HG03108 (cell line): ENCODE data around the gene RBMX2.
A peak's percentile ranks its signal among the peaks of the same experiment; 100 is the strongest.
"Not testable (repeated sequence)": the region's sequence is repeated elsewhere in the genome, so short reads cannot be mapped to it uniquely, and the experiment has no call there.

Source experiments
- ATAC-seq: cut with Tn5 transposase; IDR thresholded peaks from one replicate; pipeline ENCODE4 v1.9.1; 2021; ENCODE audit warnings: moderate library complexity; ENCODE audit not compliant: unreplicated experiment

RBMX2 gene, protein sequence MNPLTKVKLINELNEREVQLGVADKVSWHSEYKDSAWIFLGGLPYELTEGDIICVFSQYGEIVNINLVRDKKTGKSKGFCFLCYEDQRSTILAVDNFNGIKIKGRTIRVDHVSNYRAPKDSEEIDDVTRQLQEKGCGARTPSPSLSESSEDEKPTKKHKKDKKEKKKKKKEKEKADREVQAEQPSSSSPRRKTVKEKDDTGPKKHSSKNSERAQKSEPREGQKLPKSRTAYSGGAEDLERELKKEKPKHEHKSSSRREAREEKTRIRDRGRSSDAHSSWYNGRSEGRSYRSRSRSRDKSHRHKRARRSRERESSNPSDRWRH

DNA sequence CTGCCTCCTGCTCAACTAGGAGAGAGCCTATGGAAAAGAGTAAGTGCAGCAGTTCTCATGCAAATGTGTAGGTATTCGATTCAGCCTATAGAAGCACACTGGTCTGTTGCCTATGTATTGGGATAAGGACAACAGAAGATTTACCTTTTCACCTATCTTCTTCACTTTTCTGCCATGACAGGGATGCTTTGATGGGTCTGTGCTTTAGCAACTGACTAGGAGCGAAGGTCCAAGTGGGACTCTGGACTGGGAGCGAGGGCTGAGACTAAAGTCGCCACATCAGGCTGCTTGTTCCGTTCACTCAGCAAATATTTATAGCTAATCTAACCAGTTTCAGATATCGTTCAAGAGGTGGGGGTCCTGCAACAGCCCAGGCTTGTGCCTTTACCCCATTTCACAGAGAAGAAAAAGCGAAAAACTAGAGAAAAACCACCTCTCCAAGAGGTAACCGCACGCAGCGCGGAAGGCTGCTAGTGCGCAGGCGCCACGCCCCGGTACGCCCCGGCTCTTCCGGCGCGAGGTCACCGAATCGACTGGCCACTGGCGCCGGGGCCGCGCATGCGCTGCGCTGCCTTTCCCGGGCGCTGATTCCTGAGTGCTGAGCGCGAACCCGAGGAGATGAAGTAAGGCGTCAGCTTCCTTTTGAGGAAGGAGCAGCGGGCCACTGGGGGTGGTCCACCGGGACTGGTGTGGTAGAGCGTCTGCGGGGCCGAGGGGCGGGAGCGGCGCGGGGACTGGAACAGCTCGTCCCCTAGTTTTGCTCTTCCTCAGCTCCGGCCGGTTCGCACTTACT is at the start of gene RBMX2:
Gene RBMX2 (plus strand): TSS at position 573 of the 793 bp plus-strand sequence. CDS start 46 bp downstream, at position 619.
- ATAC-seq = peak; percentile 96

DNA sequence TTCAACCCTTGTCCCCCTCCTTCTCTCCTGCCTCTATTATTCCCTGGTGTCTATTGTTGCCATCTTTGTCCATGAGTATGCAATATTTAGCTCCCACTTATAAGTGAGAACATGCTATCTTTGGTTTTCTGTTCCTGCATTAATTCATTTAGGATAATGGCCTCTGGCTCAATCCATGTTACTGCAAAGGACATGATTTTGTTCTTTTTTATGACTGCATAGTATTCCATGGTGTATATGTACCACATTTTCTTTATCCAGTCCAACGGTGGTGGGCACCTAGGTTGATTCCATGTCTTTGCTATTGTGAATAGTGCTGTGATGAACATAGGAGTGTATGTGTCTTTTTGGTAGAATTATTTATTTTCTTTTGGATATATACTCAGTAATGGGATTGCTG is 49.7 kb upstream of the RBMX2 start:
- ATAC-seq = not testable (repeated sequence)

DNA sequence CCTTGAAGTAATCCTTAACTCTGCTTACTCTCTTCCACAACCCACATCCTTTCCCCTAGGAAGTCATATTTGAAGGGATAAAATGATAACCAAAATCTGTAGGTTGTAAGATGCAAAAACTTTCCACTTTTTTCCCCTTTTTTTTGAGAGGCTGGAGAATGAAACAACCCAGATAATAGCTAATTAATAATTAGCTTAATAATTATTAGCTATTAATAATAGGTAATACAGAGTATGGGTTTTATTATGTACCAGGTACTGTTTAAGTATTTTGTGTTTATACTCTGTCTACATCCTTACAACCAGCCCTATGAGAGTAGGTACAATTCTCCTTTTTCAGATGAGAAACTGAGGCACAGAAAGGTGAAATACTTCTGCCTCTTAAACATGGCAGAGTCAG is 25.7 kb upstream of the RBMX2 start:
- ATAC-seq = no peak

DNA sequence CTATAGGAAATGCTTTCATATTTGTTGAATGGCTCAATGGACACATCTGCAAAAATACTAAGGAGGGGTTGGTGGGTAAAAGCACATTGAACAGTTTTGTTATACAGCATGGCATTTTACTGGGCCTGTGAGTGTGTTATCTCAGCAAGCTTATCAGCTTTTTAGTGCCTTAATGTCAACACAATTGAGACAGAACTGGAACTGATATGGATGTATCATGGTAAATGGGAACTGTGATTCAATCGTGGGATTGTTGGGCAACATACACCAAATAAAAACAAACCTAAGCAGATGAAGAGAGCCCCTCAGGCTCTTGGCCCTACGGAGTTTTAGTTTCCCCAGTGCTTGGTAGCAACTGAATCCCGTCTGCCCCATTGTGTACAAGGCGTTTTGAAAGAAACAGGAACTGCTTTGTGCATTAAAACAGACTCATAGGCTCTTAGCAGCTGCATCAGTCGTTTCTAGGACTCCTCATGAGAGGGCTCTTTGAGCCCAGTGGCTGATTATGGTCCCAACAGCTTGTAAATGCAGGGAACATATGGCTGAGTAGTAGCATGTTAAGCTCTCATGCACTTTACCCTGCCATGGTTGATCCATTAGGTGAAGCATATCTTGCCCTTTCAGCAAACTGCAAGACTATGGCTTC is 23.6 kb upstream of the RBMX2 start:
- no peak for ATAC-seq

DNA sequence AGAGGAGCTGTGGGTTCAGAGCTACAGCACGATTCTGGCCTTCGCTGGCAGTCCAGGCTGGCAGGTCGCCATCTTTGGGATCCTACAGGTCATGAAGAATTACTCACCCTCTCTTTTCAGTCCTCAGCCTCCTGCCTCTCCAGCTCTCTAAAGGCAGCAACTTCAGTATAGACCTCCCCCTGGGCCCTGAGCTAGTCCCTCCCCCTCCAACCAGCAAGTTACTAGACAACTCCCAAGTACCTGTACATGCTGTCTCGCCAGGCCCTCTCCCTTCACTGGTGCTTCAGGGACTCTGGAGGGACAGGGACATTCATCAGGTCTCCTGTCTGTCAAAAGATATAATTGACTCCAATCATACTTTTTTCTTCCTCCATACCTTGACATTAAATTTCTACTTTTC is 16.3 kb upstream of the RBMX2 start, which contains the start of gene GPR119:
Gene GPR119 (minus strand): TSS at position 155 of the 400 bp plus-strand sequence. CDS start 227 bp downstream, outside the sequence.
- no peak for ATAC-seq

DNA sequence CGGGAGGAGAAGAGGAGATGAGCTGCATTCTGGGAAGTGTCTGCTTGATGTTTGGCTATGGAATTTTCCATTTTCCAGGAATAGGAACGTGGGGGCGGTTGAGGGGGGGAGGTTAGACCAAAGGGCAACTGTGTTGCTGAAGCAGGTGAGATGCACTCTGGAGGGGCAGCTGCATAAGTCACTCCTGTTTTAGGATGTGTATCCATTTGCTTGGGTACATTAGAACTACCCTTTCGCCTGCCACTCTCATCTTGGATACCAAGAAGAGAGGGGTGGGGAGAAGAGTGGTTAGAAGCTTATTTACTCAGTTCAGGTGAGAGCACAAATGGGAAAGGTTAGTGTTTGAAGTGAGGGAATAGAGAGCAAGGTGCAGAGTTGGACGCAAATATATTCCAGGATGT is 15.4 kb upstream of the RBMX2 start:
- ATAC-seq = no peak

DNA sequence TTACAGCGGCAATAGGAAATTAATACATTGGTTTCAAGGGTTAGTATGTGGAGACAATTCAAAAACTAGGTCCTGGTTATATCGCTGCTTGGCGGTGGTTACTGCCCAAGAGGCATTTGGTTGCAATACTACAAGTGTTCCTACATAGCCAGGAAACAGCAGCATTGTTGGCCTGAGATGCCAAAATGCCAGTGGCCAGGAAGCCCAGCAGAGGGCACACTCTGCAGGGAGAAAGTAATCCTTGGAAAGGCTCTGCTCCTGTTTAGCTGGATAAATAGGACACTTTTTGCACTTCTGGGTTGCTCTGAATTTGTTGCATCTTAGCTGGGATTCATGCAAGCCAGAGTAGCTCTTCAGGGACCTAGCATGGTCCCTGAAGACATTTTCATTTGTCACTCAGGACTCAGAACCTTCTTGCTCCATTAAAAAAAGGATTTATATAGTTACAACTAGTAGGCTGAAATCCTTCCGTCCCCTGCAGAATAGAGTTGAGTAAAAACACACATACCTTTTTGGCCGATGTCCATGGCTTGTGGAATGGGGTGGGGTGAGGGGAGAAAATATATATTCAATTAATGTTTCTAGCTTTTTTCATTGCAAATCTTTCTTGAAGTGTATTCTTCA is 8.2 kb upstream of the RBMX2 start:
- no peak for ATAC-seq

DNA sequence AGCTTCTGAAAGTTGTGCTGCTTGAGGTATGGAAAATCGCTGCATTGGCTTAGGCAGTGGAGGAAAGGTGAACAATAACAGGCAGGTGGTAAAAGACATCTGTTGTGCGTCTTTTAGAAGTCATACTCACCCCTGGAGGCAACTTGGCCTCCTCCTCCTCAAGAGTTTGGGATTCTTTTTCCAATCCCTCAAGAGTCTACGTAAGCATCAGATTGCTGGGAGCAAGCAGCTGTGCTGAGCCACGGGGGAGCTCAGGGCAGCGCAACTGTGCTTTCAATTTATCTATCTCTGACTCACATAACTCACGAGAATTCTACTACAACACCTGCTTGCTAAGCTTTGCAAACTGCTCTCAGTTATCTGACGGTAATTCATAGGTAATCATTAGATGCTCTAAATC is 6.4 kb upstream of the RBMX2 start:
- ATAC-seq = no peak

DNA sequence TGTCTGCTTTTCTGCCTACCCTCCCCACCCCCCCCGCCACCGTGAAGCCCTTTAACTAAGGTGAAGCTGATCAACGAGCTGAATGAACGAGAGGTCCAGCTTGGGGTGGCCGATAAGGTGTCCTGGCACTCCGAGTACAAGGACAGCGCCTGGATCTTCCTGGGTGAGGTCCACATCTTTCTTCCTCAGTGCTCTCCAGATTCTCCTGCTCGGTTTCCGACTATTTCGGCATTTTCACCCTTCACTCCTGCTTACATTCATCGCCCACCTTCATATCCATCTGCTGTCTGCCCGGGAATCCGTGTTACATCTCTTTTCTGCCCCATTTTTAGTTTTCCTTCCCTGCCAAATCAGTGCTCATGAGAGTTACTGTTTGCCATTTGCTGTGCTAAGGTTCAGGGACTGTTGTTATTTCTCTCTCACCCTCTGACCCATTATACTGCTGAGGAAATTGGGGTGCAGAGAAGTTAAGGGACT is 459 bp downstream of the RBMX2 start:
- no peak for ATAC-seq

DNA sequence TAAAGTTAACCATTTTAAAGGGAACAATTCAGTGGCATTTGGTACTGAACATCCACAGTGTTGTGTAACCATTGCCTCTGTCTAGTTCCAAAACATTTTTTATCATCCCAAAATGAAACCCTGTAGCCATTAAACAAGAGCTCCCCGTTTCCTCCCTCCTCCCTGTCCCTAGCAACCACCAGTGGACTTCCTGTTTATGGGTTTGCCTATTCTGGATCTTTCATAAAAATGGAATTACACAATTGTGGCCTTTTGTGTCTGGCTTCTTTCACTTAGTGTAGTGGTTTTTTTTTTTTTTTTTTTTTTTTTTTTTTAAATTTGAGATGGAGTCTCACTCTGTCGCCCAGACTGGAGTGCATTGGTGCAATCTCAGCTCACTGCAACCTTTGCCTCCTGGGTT is 11.6 kb downstream of the RBMX2 start:
- ATAC-seq = no peak

DNA sequence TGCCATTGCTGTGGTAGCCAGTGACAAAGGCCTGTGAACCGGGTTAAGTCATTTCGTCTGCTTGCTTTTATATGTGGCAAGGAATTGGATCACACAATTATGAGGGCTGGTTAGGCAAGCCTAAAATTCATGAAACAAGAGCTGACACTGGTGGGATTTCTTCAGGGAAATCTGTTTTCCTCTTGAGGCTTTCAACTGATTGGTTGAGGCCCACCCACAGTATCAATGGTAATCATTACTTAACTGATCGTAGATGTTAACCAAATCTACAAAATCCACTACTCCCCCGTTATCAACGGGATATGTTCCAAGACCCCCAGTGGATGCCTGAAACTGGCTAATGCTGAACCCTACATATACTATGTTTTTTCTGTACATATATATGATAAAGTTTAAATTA is 13.0 kb downstream of the RBMX2 start:
- no peak for ATAC-seq

DNA sequence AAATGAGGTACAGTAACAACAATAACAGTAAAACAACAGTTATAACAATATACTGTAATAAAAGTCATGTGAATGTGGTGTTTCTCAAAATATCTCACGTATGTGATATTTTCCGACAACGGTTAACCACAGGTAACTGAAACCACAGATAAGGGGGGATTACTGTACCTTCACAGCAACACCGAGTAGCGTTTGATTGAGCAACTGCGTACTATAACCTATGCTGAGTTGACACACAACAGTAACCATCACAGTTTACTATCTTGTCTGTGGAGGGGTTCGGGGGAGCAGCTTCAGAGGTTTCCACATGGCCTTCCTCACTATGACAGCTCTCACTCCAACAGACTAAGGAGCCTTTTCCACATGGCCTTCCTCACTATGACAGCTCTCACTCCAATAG is 13.4 kb downstream of the RBMX2 start:
- ATAC-seq = no peak

DNA sequence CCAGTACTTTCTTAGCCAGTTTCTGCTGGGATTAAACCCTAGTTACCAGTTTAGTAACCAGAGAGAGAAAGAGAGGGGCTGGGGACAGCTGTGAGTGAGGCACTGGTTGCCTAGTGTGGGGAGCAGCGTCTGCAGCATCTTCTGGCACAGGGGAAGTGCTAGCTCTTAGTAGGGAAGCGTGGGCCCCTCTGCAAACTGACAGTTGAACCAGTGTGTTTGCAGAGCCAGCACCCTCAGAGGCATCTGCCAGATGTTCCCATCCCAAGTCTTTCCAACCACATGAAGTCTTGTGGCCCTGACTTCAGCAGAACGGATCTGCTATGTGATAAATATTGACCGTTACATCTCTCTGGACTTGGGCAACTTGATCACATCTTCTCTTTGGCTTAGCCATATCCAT is 15.0 kb downstream of the RBMX2 start:
- ATAC-seq = no peak

DNA sequence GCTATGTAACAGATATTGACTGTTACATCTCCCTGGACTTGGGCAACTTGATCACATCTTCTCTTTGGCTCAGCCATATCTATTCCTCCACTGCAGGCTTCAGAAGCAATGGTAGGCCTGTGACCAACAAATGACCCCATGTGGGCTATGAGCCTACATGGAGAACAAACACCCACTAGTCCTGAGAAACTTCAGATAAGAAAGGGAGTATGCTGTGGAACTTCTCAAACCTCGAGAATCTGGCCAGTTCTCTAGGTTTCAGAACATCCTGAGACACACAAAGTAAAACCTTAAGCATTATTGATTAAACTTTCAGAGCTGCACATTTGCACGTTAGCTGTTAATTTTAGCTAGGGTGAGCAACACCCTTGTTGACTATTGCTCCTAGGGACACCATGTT is 16.3 kb downstream of the RBMX2 start:
- ATAC-seq = no peak

DNA sequence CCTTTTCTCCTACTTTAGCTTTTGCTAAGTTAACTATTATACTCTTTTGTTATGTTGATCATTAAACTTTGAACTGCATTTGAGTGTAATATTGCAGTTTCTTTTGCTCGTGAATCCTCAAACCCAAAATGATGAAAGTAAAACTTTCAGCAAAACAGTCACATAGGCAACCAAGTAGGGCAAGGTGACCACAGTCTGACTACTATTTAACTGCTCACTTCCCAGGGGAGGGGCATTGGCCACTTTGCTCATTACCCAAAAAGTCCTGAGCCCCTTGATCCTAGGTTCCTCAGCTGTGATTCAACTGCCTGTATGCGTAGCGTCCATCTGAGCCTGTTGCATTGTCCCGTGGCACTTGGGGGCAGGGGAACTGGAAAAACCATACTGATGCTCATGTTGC is 17.0 kb downstream of the RBMX2 start:
- ATAC-seq = no peak

DNA sequence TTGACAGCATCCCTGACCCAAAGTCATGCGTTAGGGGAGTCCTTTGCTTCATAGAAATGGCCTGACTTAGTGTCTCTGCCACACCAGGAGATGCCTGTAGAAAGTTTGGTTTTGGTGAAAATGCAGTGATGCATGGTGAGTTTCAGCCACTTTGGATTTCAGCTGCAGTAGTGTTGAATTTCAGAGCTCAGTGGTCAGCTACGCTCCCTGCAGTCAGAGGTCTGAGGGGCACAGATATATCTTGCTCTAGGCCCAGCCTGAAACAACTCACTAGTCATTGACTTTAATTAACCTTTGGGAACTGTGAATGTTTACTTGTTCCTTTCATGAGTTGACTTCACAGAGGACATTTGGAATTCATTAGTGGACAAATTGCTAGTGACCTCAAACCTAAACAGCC is 17.5 kb downstream of the RBMX2 start:
- ATAC-seq = no peak

DNA sequence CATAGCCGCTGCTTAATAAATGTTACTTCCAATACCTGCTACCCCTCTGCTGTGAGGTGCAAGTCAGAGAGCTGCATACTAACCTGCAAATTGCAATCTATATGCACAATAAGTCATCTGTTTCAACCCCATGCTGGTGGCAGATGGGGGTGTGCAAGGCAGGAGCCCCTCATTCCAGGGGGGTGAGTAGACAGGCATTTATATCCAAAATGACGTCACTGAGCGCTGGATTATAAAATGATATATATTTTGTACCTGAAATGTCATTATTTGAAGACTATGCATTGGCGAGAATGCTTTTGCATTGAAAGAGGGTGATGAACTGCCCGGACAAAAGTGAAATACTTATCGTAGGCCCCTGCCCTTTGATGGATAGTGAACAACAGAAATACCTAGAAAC is 24.7 kb downstream of the RBMX2 start:
- ATAC-seq = no peak

DNA sequence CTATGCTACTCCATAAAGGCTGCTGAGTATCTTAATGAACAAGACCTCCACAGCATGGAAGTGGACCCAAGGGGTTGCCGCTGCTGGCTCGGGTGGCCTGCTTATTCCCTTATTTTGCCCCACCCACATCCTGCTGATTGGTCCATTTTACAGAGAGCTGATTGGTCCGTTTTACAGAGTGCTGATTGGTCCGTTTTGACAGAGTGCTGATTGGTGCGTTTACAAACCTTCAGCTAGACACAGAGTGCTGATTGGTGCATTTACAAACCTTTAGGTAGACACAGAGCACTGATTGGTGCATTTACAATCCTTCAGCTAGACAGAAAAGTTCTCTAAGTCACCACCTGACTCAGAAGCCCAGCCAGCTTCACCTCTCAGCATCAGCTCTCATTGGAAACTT is 27.4 kb downstream of the RBMX2 start:
- not testable (repeated sequence) for ATAC-seq

DNA sequence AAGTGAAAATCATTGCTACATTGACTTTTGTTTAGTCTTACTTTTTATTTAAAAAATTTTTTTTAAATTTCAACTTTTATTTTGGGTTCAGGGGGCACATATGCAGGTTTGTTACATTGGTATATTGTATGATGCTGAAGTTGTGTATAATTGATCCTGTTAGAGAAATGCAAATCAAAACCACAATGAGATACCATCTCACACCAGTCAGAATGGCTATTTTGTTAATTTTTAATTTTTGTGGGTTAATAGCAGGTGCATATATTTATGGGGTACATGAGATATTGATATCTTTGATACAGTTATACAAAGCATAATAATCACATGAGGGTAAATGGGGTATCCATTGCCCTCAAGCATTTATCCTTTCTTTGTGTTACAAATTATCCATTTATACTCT is 34.1 kb downstream of the RBMX2 start:
- ATAC-seq = no peak

DNA sequence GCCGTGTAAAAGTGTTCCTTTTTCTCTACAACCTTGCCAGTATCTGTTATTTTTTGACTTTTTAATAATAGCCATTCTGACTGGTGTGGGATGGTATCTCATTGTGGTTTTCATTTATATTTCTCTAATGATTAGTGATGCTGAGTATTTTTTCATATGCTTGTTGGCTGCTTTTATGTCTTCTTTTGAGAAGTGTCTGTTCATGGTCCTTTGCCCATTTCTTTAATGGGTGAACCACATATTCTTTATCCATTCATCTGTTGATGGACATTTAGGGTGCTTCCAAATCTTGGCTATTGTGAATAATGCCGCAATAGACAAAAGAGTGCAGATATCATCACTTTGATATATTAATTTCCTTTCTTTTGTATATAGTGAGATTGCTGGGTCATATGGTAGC is 36.2 kb downstream of the RBMX2 start:
- not testable (repeated sequence) for ATAC-seq

DNA sequence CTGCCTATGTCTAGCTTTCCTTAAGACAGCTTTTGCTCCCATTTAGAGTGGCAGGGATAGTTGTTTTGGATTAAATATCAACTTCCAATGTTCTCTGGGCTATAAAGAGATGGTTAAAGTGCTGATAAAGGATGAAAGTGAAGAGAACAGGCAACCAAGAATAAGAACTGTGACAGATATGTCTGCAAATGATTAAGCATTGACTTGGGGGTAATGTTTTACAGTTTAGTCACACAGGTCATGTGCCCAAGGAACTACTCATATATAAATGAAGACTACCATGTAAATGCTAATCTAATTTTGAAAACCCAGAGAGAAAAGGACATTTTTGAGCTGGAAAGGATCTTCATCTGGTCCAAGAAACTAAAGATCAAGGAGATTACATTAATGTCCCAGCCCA is 42.1 kb downstream of the RBMX2 start:
- no peak for ATAC-seq
